Measurements from ENCODE around the gene PIP5KL1.

DNA sequence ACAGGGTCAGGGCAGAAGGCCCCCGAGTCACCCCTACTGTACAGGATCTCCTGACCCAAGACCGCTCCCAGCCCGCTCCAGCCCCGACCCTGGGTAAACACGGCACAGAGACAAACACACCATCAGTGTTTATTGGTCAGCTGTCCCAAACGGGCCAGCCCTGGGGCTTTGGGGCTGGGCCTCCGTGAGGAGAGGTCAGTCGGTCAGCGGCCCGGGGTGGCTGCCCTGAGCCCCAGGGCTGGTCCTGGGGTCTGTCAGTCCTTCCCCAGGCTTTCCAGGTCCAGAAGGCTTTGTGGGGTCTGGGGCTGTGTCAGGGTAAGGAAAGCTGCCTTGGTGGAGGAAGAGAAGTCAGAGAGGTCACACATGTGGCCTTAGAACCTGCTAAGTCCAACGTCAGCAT is 4.4 kb upstream of the PIP5KL1 start:
- TF ChIP-seq, protein P1, sequence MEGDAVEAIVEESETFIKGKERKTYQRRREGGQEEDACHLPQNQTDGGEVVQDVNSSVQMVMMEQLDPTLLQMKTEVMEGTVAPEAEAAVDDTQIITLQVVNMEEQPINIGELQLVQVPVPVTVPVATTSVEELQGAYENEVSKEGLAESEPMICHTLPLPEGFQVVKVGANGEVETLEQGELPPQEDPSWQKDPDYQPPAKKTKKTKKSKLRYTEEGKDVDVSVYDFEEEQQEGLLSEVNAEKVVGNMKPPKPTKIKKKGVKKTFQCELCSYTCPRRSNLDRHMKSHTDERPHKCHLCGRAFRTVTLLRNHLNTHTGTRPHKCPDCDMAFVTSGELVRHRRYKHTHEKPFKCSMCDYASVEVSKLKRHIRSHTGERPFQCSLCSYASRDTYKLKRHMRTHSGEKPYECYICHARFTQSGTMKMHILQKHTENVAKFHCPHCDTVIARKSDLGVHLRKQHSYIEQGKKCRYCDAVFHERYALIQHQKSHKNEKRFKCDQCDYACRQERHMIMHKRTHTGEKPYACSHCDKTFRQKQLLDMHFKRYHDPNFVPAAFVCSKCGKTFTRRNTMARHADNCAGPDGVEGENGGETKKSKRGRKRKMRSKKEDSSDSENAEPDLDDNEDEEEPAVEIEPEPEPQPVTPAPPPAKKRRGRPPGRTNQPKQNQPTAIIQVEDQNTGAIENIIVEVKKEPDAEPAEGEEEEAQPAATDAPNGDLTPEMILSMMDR (conservative IDR thresholded peaks at IDR 0.05) = no peak
- no peak for TF ChIP-seq EZH2 (IDR thresholded peaks at IDR 0.05; ENCODE audit: low read depth)

All from PC-9 (cell line).